Stimulated activated CD8-positive, alpha-beta memory T cell treated with anti-CD3 and anti-CD28 coated beads, Interleukin-12 subunit alpha, Interleukin-12 subunit beta, amount 100 ng/mL, for 4 hours (primary cell): ENCODE results near the gene CLK4.
"Not testable (repeated sequence)": the region's sequence is repeated elsewhere in the genome, so short reads cannot be mapped to it uniquely, and the experiment has no call there.

Experiments
- DNase-seq: peaks from one replicate; pipeline ENCODE4 v3.0.0-alpha.2; 2020; ENCODE audit warnings: low read depth

Gene CLK4

GRCh38 chr5:178587763-178588611, 38.9 kb downstream of the CLK4 start:
- DNase-seq: no peak

- no peak for DNase-seq
Measured at GRCh38 chr5:178586396-178586795, 40.5 kb downstream of the CLK4 start.

- DNase-seq: not testable (repeated sequence)
Measured at GRCh38 chr5:178585421-178585820, 41.4 kb downstream of the CLK4 start.

DNA sequence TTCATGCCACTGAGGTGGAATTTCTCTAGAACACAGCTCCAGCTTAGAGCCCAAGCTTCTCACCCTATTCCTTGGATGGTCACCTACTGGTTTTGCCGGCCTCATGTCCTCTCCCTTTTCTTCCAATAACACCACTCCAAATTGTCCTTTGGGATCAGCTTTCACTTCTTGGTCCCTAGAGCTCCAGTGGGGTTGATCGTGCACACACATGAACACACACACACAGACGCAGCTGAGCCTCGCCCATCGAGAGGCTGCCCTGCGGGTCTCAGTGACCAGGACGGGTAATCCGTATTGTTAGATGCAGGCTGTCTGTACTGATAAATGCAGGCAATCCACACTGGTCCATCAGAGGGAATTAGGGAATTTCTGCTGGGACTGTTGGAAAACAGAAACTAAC, 43.6 kb downstream of the CLK4 start:
- no peak for DNase-seq

GRCh38 chr5:178582291-178582690, 44.6 kb downstream of the CLK4 start:
- no peak for DNase-seq

GRCh38 chr5:178581621-178582020, 45.2 kb downstream of the CLK4 start:
- DNase-seq: no peak

DNA sequence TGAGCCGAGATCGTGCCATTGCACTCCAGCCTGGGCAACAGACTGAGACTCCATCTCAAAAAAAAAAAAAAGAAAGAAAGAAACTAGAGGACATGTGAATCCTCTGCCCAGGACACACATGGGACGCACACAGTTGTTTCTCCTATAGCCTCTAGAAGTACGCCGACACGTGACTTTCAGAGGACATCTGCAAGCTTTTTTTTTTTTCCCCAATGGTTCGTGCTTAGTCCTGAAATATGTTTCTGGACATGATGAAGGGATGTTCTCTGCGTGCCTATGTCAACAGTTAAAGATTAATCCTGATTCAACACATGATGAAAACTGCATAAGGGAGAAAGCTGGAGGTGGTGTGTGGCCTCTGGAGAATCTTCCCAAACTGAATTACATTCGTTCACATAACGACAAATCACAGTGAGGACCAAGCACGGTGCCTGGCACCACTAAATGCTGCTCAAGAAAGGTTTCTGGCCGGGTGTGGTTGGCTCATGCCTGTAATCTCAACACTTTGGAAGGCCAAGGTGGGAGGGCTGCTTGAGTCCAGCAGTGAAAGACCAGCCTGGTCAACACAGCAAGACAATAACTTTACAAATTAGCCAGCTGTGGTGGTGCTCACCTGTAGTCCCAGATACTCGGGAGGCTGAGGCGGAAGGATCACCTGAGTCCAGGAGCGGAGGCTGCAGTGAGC, 46.4 kb downstream of the CLK4 start:
- DNase-seq: no peak

- DNase-seq: no peak
Measured at GRCh38 chr5:178577944-178578343, 48.9 kb downstream of the CLK4 start.

GRCh38 chr5:178577376-178577839, 49.4 kb downstream of the CLK4 start:
- DNase-seq: no peak

DNA sequence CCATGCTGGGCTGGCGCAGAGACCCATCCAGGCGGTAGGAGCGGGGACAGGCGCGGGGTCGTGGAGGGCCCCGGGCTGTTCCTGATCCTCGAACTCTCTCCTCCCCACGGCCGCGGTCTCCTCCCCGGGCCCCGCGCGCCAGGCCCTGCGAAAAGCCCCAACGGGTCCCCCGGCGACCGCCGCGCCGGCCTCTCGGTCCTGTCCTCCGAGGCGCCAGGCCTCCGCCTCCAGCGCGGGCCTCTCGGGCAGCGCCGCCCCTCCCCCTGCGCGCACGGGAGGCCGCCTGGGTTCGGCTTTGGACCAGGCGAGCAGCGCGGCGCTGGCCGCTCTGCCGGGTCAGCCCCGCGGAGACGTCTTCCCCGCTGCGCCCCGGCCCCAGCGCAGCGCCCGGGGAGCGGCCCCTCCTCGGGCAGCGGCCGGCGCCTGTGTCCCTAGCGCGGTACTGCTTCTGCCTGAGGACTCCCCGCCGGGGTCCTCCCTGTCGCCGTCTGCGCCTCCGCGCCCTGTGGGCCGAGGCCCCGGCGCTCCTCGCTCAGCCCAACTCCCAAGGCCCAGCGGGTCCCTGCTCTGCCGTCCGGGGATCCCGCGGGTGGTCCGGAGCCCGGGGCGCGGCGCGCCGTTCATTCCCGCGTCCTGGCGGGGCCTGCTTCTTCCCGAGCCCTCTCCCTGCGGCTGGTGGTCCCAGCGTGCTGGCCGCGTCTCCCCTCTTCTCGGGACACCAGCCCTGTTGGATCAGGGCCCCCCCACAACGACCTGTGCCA, 50.1 kb downstream of the CLK4 start:
- no peak for DNase-seq

GRCh38 chr5:178573216-178573615, 53.6 kb downstream of the CLK4 start:
- no peak for DNase-seq

GRCh38 chr5:178572617-178573016, 54.2 kb downstream of the CLK4 start:
- no peak for DNase-seq

- DNase-seq: no peak
Measured at GRCh38 chr5:178569485-178569884, 57.4 kb downstream of the CLK4 start.

DNA sequence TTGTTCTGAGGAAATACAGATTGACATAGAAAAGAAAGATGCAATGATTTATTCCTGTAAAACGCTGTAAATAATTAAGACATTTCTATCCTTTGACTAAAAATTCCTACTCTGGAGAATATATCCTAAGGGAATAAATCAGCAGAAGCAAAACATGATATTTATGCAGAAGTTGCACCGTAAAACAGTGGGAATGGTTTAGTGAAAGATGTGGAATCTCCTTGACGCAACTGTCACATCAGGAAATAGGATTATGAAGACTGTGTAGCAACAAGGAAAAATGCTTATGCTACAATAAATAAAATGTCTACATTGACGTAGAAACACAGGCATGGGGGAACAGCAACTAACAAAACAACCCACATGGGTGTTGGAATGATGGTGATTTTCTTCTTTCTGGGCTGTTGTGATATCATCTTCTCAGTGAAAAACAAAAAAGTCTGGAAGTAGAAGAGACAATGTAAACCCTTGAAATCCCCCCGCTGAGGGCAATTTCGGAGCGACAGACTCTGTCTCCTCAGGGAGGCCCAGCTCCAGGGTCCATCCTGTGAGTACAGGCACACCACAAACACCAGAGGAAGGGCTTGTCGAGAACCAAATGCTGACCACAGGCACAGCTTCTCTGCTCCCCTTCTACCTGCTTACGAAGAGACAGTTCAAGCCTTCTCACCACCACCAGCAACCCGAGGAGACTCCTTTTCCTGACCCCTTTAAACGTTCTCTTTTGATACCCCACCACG, 61.9 kb downstream of the CLK4 start:
- no peak for DNase-seq

DNA sequence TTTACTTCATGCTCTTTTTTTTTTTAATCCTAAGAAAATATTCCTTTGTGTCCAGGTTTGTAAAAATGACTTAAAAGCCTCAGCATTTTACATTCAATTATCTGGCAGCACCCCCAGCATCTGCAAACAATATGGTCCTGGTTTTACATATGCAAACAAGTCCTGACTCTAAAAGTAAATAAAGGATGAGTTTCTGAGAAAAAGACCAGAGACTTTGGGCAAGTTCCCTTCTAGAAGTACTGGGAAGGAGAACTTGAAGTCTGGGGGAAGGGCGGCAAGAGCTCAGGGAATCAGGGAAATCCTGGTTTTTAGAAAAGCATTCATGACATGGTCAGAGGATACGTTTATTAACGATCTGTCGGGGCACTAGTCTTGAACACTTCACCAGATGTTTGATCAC, 62.5 kb downstream of the CLK4 start:
- DNase-seq: no peak

DNA sequence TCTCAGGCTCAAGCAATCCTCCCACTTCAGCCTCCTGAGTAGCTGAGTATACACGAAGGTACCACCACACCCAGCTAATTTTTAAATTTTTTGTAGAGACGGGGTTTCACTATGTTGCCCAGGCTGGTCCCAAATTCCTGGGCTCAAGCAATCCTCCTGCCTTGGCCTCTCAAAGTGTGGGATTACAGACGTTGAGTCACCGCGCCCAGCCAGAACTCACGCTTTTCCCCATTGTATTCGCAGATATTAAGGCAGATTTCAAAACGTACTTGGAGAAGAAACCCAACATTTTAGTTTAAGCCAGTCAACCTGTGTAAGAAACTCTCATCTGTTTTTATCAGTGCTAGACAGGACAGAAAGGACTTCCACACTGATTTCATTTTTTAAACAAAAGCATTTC, 63.2 kb downstream of the CLK4 start:
- DNase-seq: no peak

DNA sequence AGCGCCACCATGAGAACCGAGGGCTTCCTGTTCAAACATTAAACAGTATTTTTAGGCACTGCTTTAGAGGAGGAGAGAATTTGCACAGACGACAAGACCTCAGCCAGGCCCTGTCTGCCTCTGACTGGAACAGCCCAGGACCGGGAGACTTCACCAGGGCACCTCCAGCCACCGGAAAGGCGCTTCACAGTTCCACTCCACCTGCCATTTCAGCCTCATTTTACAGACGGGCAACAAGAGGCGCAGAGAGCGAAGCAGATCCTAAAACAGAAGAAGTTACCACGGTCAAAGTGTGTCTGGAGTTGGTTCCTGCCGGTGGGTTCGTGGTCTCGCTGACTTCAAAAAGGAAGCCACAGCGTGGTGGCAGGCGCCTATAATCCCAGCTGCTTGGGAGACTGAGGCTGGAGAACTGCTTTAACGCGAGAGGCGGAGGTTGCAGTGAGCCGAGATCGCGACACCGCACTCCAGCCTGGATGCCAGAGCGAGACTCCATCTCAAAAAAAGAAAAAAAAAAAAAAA, 65.0 kb downstream of the CLK4 start:
- no peak for DNase-seq

- DNase-seq: no peak
Measured at GRCh38 chr5:178560911-178561310, 65.9 kb downstream of the CLK4 start.

DNA sequence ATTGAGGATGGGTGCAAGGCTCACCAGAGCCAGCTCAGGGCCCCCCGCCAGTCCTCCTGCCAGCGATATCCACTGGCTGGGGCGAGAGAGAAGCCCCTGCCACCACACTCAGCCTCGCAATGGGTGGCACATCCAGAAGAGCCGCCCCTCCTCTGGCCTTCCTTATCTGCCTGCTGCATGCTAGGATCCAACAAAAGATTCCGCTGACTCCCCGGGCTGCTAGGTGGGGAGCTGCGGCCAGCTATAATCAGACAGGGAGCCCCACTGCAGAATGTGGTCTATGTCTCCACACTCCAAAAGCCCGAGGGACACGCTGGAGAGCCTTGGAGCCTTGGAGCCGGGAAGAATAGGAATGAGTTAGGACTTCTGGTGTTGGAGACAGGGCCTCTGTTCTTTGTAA, 69.4 kb downstream of the CLK4 start:
- no peak for DNase-seq

DNA sequence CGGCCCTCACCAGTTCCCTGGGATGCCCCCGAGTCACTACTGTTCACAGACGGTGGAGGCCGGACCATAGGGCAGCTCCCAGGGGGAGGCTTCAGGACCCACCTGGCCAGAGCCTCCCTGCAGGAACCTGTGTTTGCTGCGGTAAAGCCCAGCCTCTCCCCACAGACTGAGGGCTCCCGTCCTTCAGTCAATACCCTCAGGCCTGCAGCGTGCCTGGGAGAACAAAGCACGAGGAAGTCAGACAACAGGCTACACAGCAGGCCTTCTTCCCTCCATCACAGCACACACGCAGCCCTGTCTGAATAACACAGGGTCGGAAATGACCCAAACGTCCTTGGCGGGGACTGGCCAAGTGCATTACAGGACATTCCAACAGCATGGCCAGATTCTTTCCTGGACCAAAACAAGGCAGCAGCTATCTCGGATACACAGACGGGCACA, 71.1 kb downstream of the CLK4 start:
- no peak for DNase-seq

- no peak for DNase-seq
Measured at GRCh38 chr5:178555005-178555404, 71.8 kb downstream of the CLK4 start.

DNA sequence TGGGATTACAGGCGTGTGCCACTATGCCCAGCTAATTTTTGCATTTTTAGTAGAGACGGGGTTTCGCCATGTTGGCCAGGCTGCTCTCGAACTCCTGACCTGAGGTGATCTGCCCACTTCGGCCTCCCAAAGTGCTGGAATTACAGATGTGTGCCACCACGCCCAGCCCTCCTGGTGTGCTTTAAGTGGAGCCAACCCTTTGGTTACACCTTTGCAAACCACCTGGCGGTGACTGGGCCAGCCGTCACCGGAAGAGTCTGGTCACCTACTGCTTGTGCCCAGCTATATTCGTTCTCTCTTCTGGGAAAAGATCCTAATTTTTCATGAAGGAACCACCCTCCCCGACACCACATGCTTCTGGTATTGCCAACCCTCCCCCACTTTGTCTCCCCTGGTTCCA, 72.5 kb downstream of the CLK4 start:
- DNase-seq: no peak
